Tibial artery (tissue), 4 donors: Measurements from ENCODE around the gene SMC4.

Experiments
- DNase-seq, 2 donors: peaks; one replicate each; pipeline ENCODE4 v3.0.0-alpha.2; 2019
- H3K27ac ChIP-seq, 2 donors: fragments of 200-600 bp; sonication (generic) in 1 of 2; 1 replicate in 1 of 2; 2 replicates in 1 of 2; pipeline ENCODE4 v1.5.1; 2018 to 2019; ENCODE audit warnings: mild to moderate bottlenecking in 1 of 2
- H3K27me3 ChIP-seq, 2 donors: fragments of 200-600 bp; sonication (generic) in 1 of 2; one replicate each; pipeline versions ENCODE4 v1.5.1 to v1.6.0; 2016 to 2019
- H3K36me3 ChIP-seq, 3 donors: fragments of 200-600 bp; sonication (generic) in 2 of 3; one replicate each; pipeline ENCODE4 v1.5.1; 2016 to 2019; ENCODE audit warnings: mild to moderate bottlenecking in 2 of 3
- H3K4me1 ChIP-seq, 4 donors: fragments of 200-600 bp; sonication (generic) in 2 of 4; 1 replicate in 3 of 4; 2 replicates in 1 of 4; pipeline ENCODE4 v1.5.1; 2016 to 2019
- H3K4me3 ChIP-seq, 2 donors: fragments of 200-600 bp; sonication (generic) in 1 of 2; 1 replicate in 1 of 2; 2 replicates in 1 of 2; pipeline ENCODE4 v1.5.1; 2018 to 2019; ENCODE audit warnings: mild to moderate bottlenecking in 2 of 2
- H3K9me3 ChIP-seq, 3 donors: fragments of 200-600 bp; sonication (generic) in 1 of 3; one replicate each; pipeline ENCODE4 v1.5.1; 2016 to 2019
- intact Hi-C: fragments of 100-400 bp; cut with DNase I; formaldehyde crosslinking; loops from one replicate; pipeline ENCODE4 v1.15.0; 2023; ENCODE audit warnings: low total_unique reads
- TF ChIP-seq, protein P1 (sequence below), 2 experiments: fragments of 200-600 bp in 1 of 2; fragments of 450-650 bp in 1 of 2; IDR thresholded peaks; one replicate each; pipeline ENCODE4 v1.5.1; 2017 to 2019; ENCODE audit warnings: antibody characterized with exemption in 2 of 2, mild to moderate bottlenecking in 1 of 2, moderate library complexity in 1 of 2

Gene SMC4

DNA sequence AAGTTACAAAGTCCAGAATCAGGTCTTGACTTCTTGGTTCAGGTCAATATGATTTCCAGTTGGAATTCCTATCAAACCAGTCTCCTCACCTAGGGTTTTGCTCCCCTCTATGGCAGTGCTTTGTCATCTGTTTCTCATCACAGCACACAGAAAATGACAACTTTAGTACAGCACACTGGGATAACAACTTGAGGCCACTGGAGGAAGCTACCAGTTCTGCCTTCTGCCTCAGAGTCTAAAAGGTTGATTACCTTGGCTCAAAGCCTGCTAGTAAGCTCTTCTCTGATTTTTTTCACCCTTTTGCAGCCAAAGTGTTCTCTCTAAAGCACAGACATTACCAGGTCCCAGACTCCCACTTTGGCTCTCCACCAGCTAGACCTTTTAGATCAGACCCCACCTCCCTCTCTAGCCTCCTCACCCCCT, 75.0 kb downstream of the SMC4 start:
- DNase-seq, result no peak
- intact Hi-C loops, result no loop called here
- peaks cover 0 to 4% of the 10 kb centered on the region in 2 donors for H3K27me3 ChIP-seq
- no peak overlapping the region for H3K27ac ChIP-seq
- H3K9me3 ChIP-seq, result no peaks in the 10 kb centered on the region
- no peaks in the 10 kb centered on the region for H3K36me3 ChIP-seq
- no peak overlapping the region for H3K4me3 ChIP-seq
- TF ChIP-seq, protein P1, sequence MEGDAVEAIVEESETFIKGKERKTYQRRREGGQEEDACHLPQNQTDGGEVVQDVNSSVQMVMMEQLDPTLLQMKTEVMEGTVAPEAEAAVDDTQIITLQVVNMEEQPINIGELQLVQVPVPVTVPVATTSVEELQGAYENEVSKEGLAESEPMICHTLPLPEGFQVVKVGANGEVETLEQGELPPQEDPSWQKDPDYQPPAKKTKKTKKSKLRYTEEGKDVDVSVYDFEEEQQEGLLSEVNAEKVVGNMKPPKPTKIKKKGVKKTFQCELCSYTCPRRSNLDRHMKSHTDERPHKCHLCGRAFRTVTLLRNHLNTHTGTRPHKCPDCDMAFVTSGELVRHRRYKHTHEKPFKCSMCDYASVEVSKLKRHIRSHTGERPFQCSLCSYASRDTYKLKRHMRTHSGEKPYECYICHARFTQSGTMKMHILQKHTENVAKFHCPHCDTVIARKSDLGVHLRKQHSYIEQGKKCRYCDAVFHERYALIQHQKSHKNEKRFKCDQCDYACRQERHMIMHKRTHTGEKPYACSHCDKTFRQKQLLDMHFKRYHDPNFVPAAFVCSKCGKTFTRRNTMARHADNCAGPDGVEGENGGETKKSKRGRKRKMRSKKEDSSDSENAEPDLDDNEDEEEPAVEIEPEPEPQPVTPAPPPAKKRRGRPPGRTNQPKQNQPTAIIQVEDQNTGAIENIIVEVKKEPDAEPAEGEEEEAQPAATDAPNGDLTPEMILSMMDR (IDR thresholded peaks at IDR 0.05), result no peak
- H3K4me1 ChIP-seq, result no peaks in the 10 kb centered on the region

- no peak for DNase-seq
- Histone ChIP-seq H3K36me3 (no peaks in the 10 kb centered on the region), H3K4me1 (no peaks in the 10 kb centered on the region), H3K27me3 (peaks cover 0 to 4% of the 10 kb centered on the region in 2 donors), H3K27ac (no peak overlapping the region), H3K4me3 (no peak overlapping the region), H3K9me3 (no peaks in the 10 kb centered on the region)
- TF ChIP-seq, protein P1 (IDR thresholded peaks at IDR 0.05), result no peak
- intact Hi-C loops, result no loop called here
Observed at GRCh38 chr3:160475153-160475552, 75.7 kb downstream of the SMC4 start.

GRCh38 chr3:160475884-160476283, 76.4 kb downstream of the SMC4 start:
- Histone ChIP-seq H3K4me3 (no peak overlapping the region), H3K27me3 (no peaks in the 10 kb centered on the region), H3K36me3 (no peaks in the 10 kb centered on the region), H3K4me1 (no peaks in the 10 kb centered on the region), H3K27ac (no peak overlapping the region), H3K9me3 (no peaks in the 10 kb centered on the region)
- intact Hi-C loops, result no loop called here
- TF ChIP-seq, protein P1 (IDR thresholded peaks at IDR 0.05), result no peak
- DNase-seq, result no peak

DNA sequence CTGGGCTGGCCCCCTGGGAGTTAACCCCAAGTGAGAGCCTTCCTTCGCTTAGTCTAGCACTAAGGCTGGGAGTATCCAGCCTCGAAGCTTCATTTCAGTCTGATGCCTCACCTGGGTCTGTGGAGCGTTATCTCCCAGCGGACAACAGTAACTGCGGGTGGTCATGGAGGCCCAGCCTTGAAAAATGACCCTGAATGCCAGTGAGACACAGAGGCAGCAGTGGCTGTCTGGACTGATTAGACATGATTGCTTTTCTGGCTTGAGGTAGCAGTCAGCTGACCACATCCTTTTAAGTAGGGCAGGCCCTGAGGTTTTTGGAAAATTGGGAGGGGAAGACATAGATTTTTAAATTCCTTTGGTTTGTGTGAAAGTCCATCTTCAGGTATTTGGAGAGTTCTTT, 78.3 kb downstream of the SMC4 start:
- Histone ChIP-seq H3K36me3 (no peaks in the 10 kb centered on the region), H3K4me1 (no peaks in the 10 kb centered on the region), H3K4me3 (no peak overlapping the region), H3K9me3 (no peaks in the 10 kb centered on the region), H3K27me3 (no peaks in the 10 kb centered on the region), H3K27ac (no peak overlapping the region)
- TF ChIP-seq, protein P1 (IDR thresholded peaks at IDR 0.05), result no peak
- DNase-seq, result no peak
- intact Hi-C loops, result no loop called here

DNA sequence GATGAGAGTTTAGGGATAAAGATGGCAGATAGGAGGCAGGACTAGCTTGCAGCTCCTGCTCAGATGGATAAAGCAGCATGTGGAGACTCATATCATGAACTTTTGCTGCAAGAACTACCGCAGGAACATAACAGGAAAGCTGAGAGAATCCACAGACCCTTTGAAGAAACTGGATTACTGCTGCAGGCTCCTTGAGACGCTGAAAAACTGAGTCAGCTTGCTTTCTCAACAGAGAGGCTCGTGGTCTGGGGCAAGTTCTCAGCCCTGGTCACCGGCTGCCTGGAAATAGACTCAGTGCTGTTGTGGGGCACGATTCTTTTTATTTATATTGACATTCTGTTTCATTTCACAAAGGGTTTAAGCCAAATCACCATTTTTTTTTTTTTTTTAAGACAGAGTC, 78.9 kb downstream of the SMC4 start:
- TF ChIP-seq, protein P1 (IDR thresholded peaks at IDR 0.05), result no peak
- no peak overlapping the region for H3K4me3 ChIP-seq
- no peaks in the 10 kb centered on the region for H3K4me1 ChIP-seq
- H3K9me3 ChIP-seq, result no peaks in the 10 kb centered on the region
- no peak for DNase-seq
- H3K27ac ChIP-seq, result no peak overlapping the region
- H3K36me3 ChIP-seq, result no peaks in the 10 kb centered on the region
- intact Hi-C loops, result no loop called here
- H3K27me3 ChIP-seq, result no peaks in the 10 kb centered on the region

DNA sequence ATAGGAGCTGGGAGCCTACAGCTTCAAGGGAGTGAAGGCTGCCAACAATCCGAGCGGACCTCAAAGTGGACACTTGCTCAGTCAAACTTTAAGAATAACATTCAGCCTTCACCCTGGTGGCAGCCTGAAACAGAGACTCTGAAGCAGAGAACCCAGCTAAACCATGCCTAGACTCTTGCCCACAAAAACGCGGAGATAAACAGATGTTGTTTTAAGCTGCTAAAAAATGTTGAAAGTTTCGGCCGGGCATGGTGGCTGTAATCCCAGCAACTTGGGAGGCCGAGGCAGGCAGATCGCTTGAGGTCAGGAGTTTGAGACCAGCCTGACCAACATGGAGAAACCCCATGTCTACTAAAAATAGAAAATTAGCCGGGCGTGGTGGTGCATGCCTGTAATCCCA, 79.9 kb downstream of the SMC4 start:
- no peaks in the 10 kb centered on the region for H3K9me3 ChIP-seq
- peaks cover 0 to 2% of the 10 kb centered on the region in 2 donors for H3K27me3 ChIP-seq
- H3K4me1 ChIP-seq, result no peaks in the 10 kb centered on the region
- no peak overlapping the region for H3K4me3 ChIP-seq
- no peak for DNase-seq
- TF ChIP-seq, protein P1 (IDR thresholded peaks at IDR 0.05), result no peak
- no peak overlapping the region for H3K27ac ChIP-seq
- H3K36me3 ChIP-seq, result no peaks in the 10 kb centered on the region
- intact Hi-C loops, result no loop called here
